HG02970 (cell line): ENCODE results near the gene AZU1.

ENCODE experiments used
- ATAC-seq: cut with Tn5 transposase; IDR thresholded peaks from one replicate; pipeline ENCODE4 v1.9.1; 2021; ENCODE audit warnings: mild to moderate bottlenecking, moderate library complexity, moderate number of reproducible peaks; ENCODE audit not compliant: unreplicated experiment, low FRiP score

AZU1 gene

GRCh38 chr19:796692-797527 lies 30.7 kb upstream of the AZU1 start, which contains the start of gene PTBP1:
PTBP1 (plus strand) TSS chr19:797452; CDS start chr19:797498, 46 bp downstream.
- ATAC-seq: peak; percentile 81

- peak; percentile 49 for ATAC-seq
Measured at GRCh38 chr19:797528-798414, 29.9 kb upstream of the AZU1 start.

- ATAC-seq: no peak
Measured at GRCh38 chr19:798415-799075, 29.1 kb upstream of the AZU1 start.

- ATAC-seq: no peak
Measured at GRCh38 chr19:799076-799881, 28.4 kb upstream of the AZU1 start.

GRCh38 chr19:800360-801029 lies 27.1 kb upstream of the AZU1 start:
- ATAC-seq: no peak

- ATAC-seq: no peak
Measured at GRCh38 chr19:801030-801860, 26.4 kb upstream of the AZU1 start.

- no peak for ATAC-seq
Measured at GRCh38 chr19:801861-802497, 25.7 kb upstream of the AZU1 start.

GRCh38 chr19:802498-803098 lies 25.0 kb upstream of the AZU1 start:
- no peak for ATAC-seq

- no peak for ATAC-seq
Measured at GRCh38 chr19:803099-803561, 24.5 kb upstream of the AZU1 start.

- no peak for ATAC-seq
Measured at GRCh38 chr19:803686-804418, 23.8 kb upstream of the AZU1 start.

- ATAC-seq: no peak
Measured at GRCh38 chr19:804419-805165, 23.0 kb upstream of the AZU1 start.

- no peak for ATAC-seq
Measured at GRCh38 chr19:805166-805551, 22.5 kb upstream of the AZU1 start.

GRCh38 chr19:805600-806550 lies 21.8 kb upstream of the AZU1 start:
- no peak for ATAC-seq

- ATAC-seq: no peak
Measured at GRCh38 chr19:806815-807421, 20.7 kb upstream of the AZU1 start.
